GM12873 (cell line): ENCODE results near the gene IP6K3.

Experiments used
- TF ChIP-seq, protein P1 (sequence below): IDR thresholded peaks from 2 replicates; pipeline ENCODE4 v1.5.1; 2012; ENCODE audit warnings: low read depth, mild to moderate bottlenecking, moderate library complexity, low read length, control low read depth; ENCODE audit not compliant: insufficient read depth; ENCODE audit errors: missing control alignments

IP6K3 gene

DNA sequence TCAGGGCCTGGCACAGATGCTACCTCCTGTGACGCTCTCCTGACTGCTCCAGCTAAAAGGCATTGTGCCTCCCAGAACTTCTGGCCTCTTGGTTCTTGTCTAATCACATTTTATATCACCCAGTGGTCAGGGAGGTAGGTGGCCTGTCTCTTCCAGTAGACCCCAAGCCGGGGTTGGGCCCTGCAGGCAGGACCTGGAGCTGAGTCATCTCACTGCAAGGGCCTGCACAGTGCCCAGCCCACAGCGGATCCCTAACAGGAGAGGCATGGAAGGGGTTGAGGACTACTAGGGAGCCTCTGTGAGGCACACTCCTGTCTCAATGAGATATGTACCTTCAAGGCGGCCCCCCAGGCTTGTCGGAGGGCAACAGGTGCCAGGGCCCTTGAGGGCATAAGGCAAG, 35.9 kb upstream of the IP6K3 start:
- TF ChIP-seq, protein P1, sequence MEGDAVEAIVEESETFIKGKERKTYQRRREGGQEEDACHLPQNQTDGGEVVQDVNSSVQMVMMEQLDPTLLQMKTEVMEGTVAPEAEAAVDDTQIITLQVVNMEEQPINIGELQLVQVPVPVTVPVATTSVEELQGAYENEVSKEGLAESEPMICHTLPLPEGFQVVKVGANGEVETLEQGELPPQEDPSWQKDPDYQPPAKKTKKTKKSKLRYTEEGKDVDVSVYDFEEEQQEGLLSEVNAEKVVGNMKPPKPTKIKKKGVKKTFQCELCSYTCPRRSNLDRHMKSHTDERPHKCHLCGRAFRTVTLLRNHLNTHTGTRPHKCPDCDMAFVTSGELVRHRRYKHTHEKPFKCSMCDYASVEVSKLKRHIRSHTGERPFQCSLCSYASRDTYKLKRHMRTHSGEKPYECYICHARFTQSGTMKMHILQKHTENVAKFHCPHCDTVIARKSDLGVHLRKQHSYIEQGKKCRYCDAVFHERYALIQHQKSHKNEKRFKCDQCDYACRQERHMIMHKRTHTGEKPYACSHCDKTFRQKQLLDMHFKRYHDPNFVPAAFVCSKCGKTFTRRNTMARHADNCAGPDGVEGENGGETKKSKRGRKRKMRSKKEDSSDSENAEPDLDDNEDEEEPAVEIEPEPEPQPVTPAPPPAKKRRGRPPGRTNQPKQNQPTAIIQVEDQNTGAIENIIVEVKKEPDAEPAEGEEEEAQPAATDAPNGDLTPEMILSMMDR = no peak

DNA sequence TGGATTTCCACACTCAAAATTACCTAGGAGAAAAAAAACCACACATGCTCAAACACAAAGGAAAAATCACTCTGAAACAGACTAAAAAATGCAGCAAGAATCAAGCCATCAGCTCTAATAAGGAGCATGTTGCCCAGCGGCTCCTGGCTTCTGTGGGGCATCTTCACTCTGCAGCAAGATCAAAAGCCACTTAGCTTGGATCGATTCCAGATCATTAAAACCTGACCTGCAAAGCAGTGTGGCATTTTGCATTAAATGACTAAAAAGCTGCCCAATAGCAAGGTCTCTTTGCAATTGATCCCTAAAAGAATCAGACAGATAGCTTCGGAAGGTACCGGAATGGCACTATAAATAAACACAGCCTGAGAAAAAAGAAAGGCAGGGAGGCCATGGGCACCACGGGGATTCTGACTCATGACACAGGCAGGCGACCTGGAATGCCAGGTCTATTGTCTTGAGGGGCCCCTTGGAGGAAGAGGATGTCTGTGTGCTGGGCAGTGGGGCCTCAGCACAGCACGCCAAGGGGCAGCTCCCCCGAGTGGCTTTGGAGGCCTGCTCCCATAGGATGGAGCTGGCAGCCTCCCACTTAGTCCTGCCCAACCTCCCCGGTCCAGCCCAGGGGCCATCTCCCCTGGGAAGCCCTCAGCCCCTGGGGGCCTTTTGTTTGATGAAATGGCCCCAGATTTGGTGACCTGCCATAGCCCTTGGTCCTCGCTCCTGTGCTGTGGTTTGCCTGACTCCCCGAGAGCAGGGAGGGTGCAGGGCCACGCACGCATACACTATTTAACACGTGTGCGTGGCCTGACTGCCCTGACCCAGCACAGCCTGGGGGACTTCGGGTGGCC, 34.6 kb upstream of the IP6K3 start:
- TF ChIP-seq, protein P1 = no peak

DNA sequence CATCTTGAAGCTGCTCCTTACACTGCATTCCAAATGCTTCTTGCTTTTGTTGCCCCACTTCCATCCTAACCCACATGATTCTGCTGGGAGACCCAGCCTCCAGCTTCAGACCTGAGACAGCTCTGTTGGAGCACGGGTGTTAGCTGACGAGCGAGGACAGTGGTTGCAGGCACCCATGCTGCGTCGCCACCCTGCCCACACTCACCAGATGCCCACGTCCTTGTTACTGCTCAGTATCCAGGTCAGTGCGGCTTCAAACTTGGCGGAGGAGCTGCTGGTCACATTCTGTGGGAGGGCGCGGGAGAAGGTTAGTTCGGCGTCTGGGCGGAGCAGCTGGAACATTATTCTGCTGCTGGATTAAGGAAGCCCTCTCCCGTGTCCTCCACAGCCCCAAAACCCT, 33.2 kb upstream of the IP6K3 start:
- TF ChIP-seq, protein P1 = no peak

DNA sequence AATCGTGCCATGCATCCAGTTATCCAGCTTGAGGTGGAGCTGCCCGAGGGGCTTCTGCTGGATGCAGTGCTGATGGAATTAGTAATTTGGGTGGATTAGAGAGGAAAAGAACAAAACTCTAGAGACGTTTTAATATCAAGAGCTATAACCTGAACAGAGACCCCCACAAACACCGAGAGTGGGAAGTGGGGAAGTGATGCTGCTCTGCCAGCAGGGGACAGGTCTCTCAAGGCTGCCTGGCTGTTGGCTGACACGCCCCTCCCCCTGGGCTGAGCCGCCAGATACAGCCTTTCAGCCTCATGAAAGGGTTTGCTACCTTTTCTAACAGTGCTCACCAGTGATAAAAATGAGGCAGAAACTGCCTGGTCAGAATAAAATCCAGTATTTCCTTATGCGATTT, 32.6 kb upstream of the IP6K3 start:
- TF ChIP-seq, protein P1 = peak; percentile 6

DNA sequence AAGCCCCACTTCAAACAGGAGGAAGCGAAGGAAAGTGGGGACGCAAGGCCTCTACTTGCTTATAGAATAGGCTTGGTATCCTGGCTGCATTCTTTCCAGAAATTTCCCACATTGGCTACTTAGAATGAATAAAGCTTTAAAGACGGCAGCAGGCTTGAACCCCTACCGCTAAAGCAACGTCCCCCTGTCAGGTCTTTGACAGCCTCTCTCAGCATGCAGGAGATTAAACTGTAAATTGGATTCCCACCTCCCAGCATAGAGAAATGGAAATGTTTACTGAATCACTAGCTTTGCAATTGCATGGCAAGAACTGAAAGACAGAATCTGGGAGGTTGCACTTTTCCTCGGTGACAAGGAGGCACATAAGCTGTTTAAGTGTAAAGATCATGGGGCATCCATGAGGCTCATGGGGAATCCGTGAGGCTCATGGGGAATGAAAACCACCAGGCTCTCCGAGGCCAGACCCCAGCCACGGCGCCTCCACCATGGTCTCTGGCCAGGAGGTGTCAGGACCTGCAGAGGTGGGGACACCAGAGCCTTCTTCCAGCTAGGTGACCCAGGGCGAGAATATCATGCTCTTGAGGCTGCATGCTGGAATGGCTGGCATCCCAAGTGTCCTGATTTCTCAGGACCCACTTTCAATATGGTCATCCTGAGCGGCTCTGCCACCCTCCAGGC, 31.9 kb upstream of the IP6K3 start:
- TF ChIP-seq, protein P1 = no peak

DNA sequence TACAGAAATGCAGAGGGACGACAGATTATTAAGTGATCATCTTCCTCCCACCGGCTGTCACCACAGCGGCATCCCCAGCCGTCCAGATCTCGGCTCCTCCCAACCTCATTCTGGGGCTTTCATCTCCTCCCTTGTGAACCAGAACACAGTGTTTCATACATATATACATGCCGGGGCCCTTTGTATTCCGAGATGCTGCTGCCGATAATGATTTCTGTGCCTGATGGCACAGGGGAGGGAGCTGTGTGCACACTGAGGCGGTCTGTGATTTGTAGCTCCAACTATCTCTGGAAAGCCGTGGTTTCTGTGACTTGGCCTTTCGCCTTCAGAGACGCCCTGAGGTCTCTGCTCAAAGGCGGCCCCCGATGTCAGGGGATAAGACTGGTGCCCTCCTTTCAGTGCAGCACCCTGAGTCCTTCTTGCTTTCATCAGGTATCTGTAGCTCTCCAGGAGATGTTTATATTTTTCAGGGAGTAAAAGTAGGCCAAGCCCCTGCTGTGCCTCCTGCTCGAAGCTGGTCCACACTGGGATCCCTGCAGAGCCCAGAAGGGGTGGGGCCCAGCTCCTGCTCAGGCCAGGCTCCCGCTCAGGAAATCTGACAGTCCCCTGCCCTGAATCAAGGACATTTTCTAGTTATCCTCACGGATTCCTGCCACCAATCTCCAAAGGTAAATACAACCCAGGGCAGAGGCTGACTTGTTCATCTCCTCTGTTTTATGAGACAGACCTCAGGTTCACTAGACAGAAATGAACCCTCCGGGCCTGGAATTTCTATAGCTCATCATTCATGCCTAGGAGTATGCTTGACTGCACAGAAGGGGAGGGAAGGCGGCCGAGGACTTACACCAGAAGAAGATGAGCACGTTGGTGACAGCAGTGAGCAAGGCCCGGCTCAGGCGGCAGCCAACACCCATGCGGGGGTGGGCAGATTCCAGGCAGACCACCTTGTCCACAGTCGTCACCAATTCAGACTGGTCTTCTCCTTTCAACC, 31.0 kb upstream of the IP6K3 start:
- TF ChIP-seq, protein P1 = no peak
